ENCODE data around the gene LINGO1. TPM values are rescaled to one million over a fixed set of nuclear protein-coding genes. Genes with fewer than 3 reads are reported as not detected.

LINGO1 gene
- total and polyA plus RNA-seq, 4 donors = 0.38 to 2.1 (median 1.5) TPM

GRCh38 chr15:77599357-77599756, 33.4 kb downstream of the LINGO1 start:
- H3K9me3 ChIP-seq (ENCODE audit: control insufficient read depth, low read length) = no peaks in the 10 kb centered on the region
- intact Hi-C loops (cut with DNase I) = no loop called here
- no peak overlapping the region for H3K27ac ChIP-seq (ENCODE audit: low read depth in 1 of 2, low read length in 2 of 2)
- no peaks in the 10 kb centered on the region for H3K27me3 ChIP-seq (ENCODE audit: control insufficient read depth in 1 of 2, insufficient read depth in 2 of 2, low read length in 1 of 2)
- ATAC-seq (ENCODE audit: low FRiP score) (no peak), DNase-seq (no peak)
- no peaks in the 10 kb centered on the region for H3K36me3 ChIP-seq (ENCODE audit: control insufficient read depth in 1 of 2, insufficient read depth in 2 of 2, low read length in 1 of 2)
- 86 to 87% methylated on average over 14 of the region's 14 CpGs for WGBS, 2 donors
- no peak overlapping the region for H3K4me3 ChIP-seq (ENCODE audit: low read length in 2 of 2)
- H3K4me1 ChIP-seq (ENCODE audit: control insufficient read depth in 1 of 2, insufficient read depth in 2 of 2, low read length in 2 of 2) = no peaks in the 10 kb centered on the region

GRCh38 chr15:77598644-77599043, 34.1 kb downstream of the LINGO1 start:
- Histone ChIP-seq H3K27me3 (ENCODE audit: control insufficient read depth in 1 of 2, insufficient read depth in 2 of 2, low read length in 1 of 2) (no peaks in the 10 kb centered on the region), H3K4me3 (ENCODE audit: low read length in 2 of 2) (no peak overlapping the region), H3K4me1 (ENCODE audit: control insufficient read depth in 1 of 2, insufficient read depth in 2 of 2, low read length in 2 of 2) (no peaks in the 10 kb centered on the region), H3K9me3 (ENCODE audit: control insufficient read depth, low read length) (no peaks in the 10 kb centered on the region), H3K36me3 (ENCODE audit: control insufficient read depth in 1 of 2, insufficient read depth in 2 of 2, low read length in 1 of 2) (no peaks in the 10 kb centered on the region), H3K27ac (ENCODE audit: low read depth in 1 of 2, low read length in 2 of 2) (no peak overlapping the region)
- DNase-seq (no peak), ATAC-seq (ENCODE audit: low FRiP score) (no peak)
- intact Hi-C loops (cut with DNase I) = no loop called here
- WGBS, 2 donors = 90 to 95% methylated on average over 5 of the region's 5 CpGs

DNA sequence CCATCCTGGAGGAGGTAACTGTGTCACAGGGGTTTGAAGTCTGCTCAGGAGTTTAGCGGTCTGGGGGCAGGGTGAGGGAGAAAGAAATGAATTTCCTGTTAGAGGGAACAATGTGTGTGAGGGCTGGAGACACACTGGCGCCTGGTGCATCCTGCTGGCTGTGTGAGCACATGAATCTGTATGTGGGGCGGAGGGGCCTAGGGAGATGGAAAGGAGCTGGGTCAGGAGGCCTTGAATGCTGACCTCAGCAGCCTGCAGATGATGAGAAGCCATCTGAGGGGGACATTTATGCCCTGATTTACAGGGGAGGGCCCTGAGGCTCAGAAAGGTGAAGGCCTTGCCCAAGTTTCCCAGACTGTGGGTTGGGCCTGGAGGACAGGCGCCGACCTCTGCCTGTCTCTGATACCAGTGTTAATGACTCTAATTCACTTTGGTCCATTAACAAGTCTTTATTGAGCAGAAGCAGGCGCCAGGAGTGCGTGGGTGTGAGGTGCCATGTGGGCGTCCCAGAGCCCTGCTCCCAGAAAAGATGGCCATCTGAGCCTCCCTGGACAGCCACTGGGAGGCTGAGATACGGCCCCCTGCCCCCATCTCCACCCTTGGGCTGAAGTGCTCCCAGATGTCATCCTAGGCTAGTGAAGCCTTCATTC, 34.8 kb downstream of the LINGO1 start:
- DNase-seq = no peak
- intact Hi-C loops (cut with DNase I) = no loop called here
- ATAC-seq (ENCODE audit: low FRiP score) = no peak

DNA sequence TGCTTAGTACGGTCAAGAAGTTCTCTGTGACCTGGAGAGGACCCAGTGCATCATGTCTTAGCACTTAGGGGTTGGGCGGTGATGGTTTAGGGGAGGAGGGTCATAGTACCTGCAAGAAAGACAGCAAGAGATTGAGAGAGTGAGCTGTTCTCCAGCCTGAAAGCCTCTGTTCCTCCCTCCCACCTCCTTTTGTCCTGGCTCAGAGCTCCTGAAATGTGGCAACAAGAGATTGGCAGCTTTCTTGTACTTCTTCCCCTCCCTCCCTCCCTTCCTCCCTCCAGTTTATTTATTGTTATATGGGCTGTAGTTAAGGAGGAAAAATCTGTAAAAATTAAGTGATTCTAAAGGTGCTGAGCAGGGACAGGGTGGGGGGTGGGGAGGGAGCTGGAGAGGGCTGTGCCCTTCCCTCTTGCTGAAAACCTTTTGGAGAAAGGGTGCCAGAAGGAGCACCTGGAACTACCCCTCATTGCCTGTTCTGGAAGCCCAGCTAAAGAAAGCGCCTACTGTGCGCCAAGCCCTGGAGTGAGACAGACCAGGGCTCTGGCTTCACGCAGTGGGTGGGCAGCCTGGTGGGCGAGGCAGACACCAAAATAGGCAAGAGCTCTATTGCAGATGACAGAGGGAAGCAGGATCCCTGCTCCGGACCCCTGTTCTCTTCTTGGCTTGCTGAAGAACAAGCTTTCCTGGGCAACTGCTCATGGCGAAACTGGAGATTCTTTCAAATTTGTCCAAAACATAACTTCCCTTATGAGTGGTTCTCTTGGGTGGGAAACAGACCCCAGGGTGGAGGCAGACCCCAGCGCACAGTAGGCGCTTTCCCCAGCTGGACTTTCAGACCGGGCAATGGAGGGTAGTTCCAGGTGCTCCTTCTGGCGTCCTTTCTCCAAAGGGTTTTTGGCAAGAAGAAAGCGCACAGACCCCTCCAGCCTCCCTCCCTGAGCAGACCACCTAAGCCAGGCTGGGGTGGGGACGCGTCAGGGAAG, 35.6 kb downstream of the LINGO1 start:
- intact Hi-C loops (cut with DNase I) = no loop called here
- Histone ChIP-seq H3K27me3 (ENCODE audit: control insufficient read depth in 1 of 2, insufficient read depth in 2 of 2, low read length in 1 of 2) (no peaks in the 10 kb centered on the region), H3K36me3 (ENCODE audit: control insufficient read depth in 1 of 2, insufficient read depth in 2 of 2, low read length in 1 of 2) (no peaks in the 10 kb centered on the region), H3K4me3 (ENCODE audit: low read length in 2 of 2) (no peak overlapping the region), H3K4me1 (ENCODE audit: control insufficient read depth in 1 of 2, insufficient read depth in 2 of 2, low read length in 2 of 2) (no peaks in the 10 kb centered on the region), H3K27ac (ENCODE audit: low read depth in 1 of 2, low read length in 2 of 2) (no peak overlapping the region), H3K9me3 (ENCODE audit: control insufficient read depth, low read length) (no peaks in the 10 kb centered on the region)
- WGBS, 2 donors = 96 to 97% methylated on average over 15 of the region's 15 CpGs
- no peak for DNase-seq
- ATAC-seq (ENCODE audit: low FRiP score) = no peak

More for the DNA sequence above, 34.8 kb downstream of the LINGO1 start:
- Histone ChIP-seq H3K4me1 (ENCODE audit: control insufficient read depth in 1 of 2, insufficient read depth in 2 of 2, low read length in 2 of 2) (no peaks in the 10 kb centered on the region), H3K27ac (ENCODE audit: low read depth in 1 of 2, low read length in 2 of 2) (no peak overlapping the region), H3K4me3 (ENCODE audit: low read length in 2 of 2) (no peak overlapping the region), H3K9me3 (ENCODE audit: control insufficient read depth, low read length) (no peaks in the 10 kb centered on the region), H3K36me3 (ENCODE audit: control insufficient read depth in 1 of 2, insufficient read depth in 2 of 2, low read length in 1 of 2) (no peaks in the 10 kb centered on the region), H3K27me3 (ENCODE audit: control insufficient read depth in 1 of 2, insufficient read depth in 2 of 2, low read length in 1 of 2) (no peaks in the 10 kb centered on the region)
- 93 to 94% methylated on average over 9 of the region's 9 CpGs for WGBS, 2 donors

DNA sequence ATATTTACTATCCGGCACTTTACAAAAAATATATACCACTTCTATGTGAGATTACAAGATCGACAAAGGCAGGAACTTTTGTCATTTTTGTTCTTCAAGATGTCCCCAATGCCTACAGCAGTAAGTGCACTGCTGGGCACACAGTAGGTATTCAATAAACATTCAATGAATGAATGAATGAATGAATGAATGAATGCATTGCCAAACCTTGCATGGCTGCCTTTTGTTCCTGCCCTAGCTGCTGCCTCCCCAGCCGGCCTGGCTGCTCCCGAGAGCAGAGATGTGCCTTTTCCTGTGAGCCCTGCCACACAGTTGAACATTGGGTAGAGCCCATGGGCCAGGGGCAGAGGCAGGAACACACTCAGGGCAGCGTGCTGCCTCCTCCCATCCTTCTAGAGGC, 37.5 kb downstream of the LINGO1 start:
- intact Hi-C loops (cut with DNase I) = no loop called here
- WGBS, 2 donors = 87 to 90% methylated on average over 5 of the region's 5 CpGs
- no peak overlapping the region for H3K4me3 ChIP-seq (ENCODE audit: low read length in 2 of 2)
- H3K9me3 ChIP-seq (ENCODE audit: control insufficient read depth, low read length) = no peaks in the 10 kb centered on the region
- H3K27me3 ChIP-seq (ENCODE audit: control insufficient read depth in 1 of 2, insufficient read depth in 2 of 2, low read length in 1 of 2) = no peaks in the 10 kb centered on the region
- DNase-seq = no peak
- H3K27ac ChIP-seq (ENCODE audit: low read depth in 1 of 2, low read length in 2 of 2) = no peak overlapping the region
- no peaks in the 10 kb centered on the region for H3K36me3 ChIP-seq (ENCODE audit: control insufficient read depth in 1 of 2, insufficient read depth in 2 of 2, low read length in 1 of 2)
- H3K4me1 ChIP-seq (ENCODE audit: control insufficient read depth in 1 of 2, insufficient read depth in 2 of 2, low read length in 2 of 2) = no peaks in the 10 kb centered on the region
- no peak for ATAC-seq (ENCODE audit: low FRiP score)

DNA sequence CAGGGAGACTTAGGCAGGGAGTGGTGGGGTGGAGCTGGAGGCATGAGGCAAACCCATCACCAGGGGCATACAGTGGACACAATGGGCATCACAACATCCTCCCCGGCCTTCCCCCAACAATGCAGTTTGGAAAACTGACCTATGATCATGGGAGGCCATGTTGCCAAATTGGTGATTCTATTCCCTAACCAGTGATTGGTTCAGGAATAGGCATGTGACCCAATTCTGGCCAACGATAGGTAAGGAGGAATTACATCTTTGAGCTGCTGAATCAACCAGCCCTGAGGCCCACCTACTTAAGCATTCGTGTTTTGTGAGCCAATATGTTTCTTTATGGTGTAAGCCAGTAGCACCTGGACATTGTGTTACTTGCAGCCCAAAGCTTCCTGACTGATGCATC, 40.0 kb downstream of the LINGO1 start:
- 63 to 65% methylated on average over 3 of the region's 3 CpGs for WGBS, 2 donors
- no peak overlapping the region for H3K27ac ChIP-seq (ENCODE audit: low read depth in 1 of 2, low read length in 2 of 2)
- DNase-seq = no peak
- H3K27me3 ChIP-seq (ENCODE audit: control insufficient read depth in 1 of 2, insufficient read depth in 2 of 2, low read length in 1 of 2) = no peaks in the 10 kb centered on the region
- H3K4me3 ChIP-seq (ENCODE audit: low read length in 2 of 2) = no peak overlapping the region
- H3K4me1 ChIP-seq (ENCODE audit: control insufficient read depth in 1 of 2, insufficient read depth in 2 of 2, low read length in 2 of 2) = no peaks in the 10 kb centered on the region
- no peak for ATAC-seq (ENCODE audit: low FRiP score)
- H3K36me3 ChIP-seq (ENCODE audit: control insufficient read depth in 1 of 2, insufficient read depth in 2 of 2, low read length in 1 of 2) = no peaks in the 10 kb centered on the region
- H3K9me3 ChIP-seq (ENCODE audit: control insufficient read depth, low read length) = peaks cover under 1% of the 10 kb centered on the region
- intact Hi-C loops (cut with DNase I) = no loop called here

DNA sequence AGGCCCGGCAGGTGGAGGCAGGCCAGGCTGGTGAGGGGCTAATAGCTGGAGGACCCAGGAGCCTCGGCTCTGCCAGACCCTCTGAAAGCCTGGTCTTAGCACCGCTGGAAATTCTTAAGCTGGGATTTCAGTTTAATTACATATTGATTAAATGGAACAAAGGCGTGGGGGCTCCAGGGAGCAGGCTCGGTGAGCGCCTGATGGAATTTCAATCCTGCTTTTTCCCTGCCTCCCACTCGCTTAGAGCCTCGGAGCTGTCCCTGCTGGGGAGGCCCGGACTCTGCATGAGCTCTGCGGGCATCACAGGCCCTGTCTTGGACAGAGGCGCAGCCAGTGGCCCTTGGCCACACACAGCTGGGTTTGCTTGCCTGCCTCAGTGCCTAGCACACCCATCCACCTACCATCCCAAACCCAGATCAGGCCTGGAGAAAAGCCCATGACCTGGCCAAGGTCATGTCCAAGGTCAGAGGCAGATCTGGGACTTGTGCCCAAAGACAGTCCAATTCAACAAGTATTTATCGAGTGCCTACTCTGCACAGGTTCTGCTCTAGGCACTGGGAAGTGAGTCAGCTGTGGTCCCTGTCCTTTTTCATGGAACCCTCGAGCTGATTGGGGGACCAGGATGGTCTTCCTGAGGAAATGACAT, 40.6 kb downstream of the LINGO1 start:
- Histone ChIP-seq H3K27me3 (ENCODE audit: control insufficient read depth in 1 of 2, insufficient read depth in 2 of 2, low read length in 1 of 2) (no peaks in the 10 kb centered on the region), H3K9me3 (ENCODE audit: control insufficient read depth, low read length) (peaks cover 1% of the 10 kb centered on the region), H3K4me1 (ENCODE audit: control insufficient read depth in 1 of 2, insufficient read depth in 2 of 2, low read length in 2 of 2) (no peaks in the 10 kb centered on the region), H3K4me3 (ENCODE audit: low read length in 2 of 2) (no peak overlapping the region), H3K27ac (ENCODE audit: low read depth in 1 of 2, low read length in 2 of 2) (no peak overlapping the region), H3K36me3 (ENCODE audit: control insufficient read depth in 1 of 2, insufficient read depth in 2 of 2, low read length in 1 of 2) (no peaks in the 10 kb centered on the region)
- intact Hi-C loops (cut with DNase I) = no loop called here
- ATAC-seq (ENCODE audit: low FRiP score) = no peak
- no peak for DNase-seq
- 82 to 88% methylated on average over 13 of the region's 13 CpGs for WGBS, 2 donors

DNA sequence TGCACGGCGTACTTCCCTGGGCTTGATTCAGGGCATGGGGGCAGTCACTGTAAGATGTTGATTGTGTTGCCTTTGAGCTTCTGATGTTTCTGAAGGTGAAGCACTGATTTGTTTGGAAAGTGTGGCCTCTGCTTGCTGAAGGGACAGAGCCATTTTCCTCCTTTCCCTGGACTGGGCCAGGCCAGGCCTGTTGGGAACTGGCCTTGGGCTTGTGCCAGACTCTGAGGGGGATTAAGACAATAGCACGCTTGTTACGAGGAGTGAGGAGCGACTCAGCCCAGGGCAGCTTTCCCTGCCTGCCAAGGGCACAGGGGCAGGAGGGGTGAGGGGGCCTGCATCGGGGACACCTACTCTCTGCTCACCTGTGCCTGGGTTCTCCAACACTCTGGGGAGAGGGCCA, 42.9 kb downstream of the LINGO1 start:
- Histone ChIP-seq H3K4me1 (ENCODE audit: control insufficient read depth in 1 of 2, insufficient read depth in 2 of 2, low read length in 2 of 2) (no peaks in the 10 kb centered on the region), H3K27me3 (ENCODE audit: control insufficient read depth in 1 of 2, insufficient read depth in 2 of 2, low read length in 1 of 2) (no peaks in the 10 kb centered on the region), H3K27ac (ENCODE audit: low read depth in 1 of 2, low read length in 2 of 2) (no peak overlapping the region), H3K4me3 (ENCODE audit: low read length in 2 of 2) (no peak overlapping the region), H3K36me3 (ENCODE audit: control insufficient read depth in 1 of 2, insufficient read depth in 2 of 2, low read length in 1 of 2) (no peaks in the 10 kb centered on the region), H3K9me3 (ENCODE audit: control insufficient read depth, low read length) (peaks cover 1% of the 10 kb centered on the region)
- no peak for DNase-seq
- ATAC-seq (ENCODE audit: low FRiP score) = no peak
- intact Hi-C loops (cut with DNase I) = no loop called here
- 59 to 63% methylated on average over 6 of the region's 6 CpGs for WGBS, 2 donors
